ENCODE measurements around the gene RANBP3. TPM values are rescaled to one million over a fixed set of nuclear protein-coding genes. Genes with fewer than 3 reads are reported as not detected.
"Not testable (repeated sequence)": the region's sequence is repeated elsewhere in the genome, so short reads cannot be mapped to it uniquely, and the experiment has no call there.

The RANBP3 gene
- total and polyA plus RNA-seq, 7 donors: 40.5 to 71.7 (median 48.7) TPM

- DNase-seq (no peak), ATAC-seq (no peak)
- no peak overlapping the region for H3K27ac ChIP-seq
- TF ChIP-seq CTCF (IDR thresholded peaks at IDR 0.05): no peak
- H3K27me3 ChIP-seq (ENCODE audit: insufficient read depth in 3 of 3, low read length in 2 of 3): peaks cover 0 to 30% (median 0%) of the 10 kb centered on the region in 3 donors
- H3K4me3 ChIP-seq: no peak overlapping the region
- H3K4me1 ChIP-seq: peaks cover 6% of the 10 kb centered on the region
- intact Hi-C loops (cut with DNase I): no loop called here
- no peaks in the 10 kb centered on the region for H3K9me3 ChIP-seq
- 47 to 59% (median 56%) methylated on average over 9 of the region's 9 CpGs for WGBS, 3 donors
- H3K36me3 ChIP-seq (ENCODE audit: insufficient read depth in 1 of 2, low read depth in 1 of 2): no peaks in the 10 kb centered on the region
These were observed 100.1 kb downstream of the RANBP3 start for GRCh38 chr19:5877882-5878281.

- 70 to 81% (median 71%) methylated on average over 8 of the region's 8 CpGs for WGBS, 3 donors
- no peak for TF ChIP-seq CTCF (IDR thresholded peaks at IDR 0.05)
- Histone ChIP-seq H3K27me3 (ENCODE audit: insufficient read depth in 3 of 3, low read length in 2 of 3) (peaks cover 0 to 30% (median 0%) of the 10 kb centered on the region in 3 donors), H3K27ac (no peak overlapping the region), H3K4me3 (no peak overlapping the region), H3K9me3 (no peaks in the 10 kb centered on the region), H3K36me3 (ENCODE audit: insufficient read depth in 1 of 2, low read depth in 1 of 2) (no peaks in the 10 kb centered on the region), H3K4me1 (peaks cover 6% of the 10 kb centered on the region)
- ATAC-seq (no peak), DNase-seq (no peak)
- intact Hi-C loops (cut with DNase I): no loop called here
These were observed 100.5 kb downstream of the RANBP3 start for GRCh38 chr19:5877427-5877826.

GRCh38 chr19:5874496-5874895 lies 103.4 kb downstream of the RANBP3 start:
- intact Hi-C loops (cut with DNase I): not testable (repeated sequence)

GRCh38 chr19:5873617-5874199 lies 104.2 kb downstream of the RANBP3 start:
- no peak for TF ChIP-seq CTCF (IDR thresholded peaks at IDR 0.05)
- Histone ChIP-seq H3K4me3 (no peak overlapping the region), H3K27ac (no peak overlapping the region), H3K9me3 (no peaks in the 10 kb centered on the region), H3K27me3 (ENCODE audit: insufficient read depth in 3 of 3, low read length in 2 of 3) (peaks cover 0 to 18% (median 0%) of the 10 kb centered on the region in 3 donors), H3K36me3 (ENCODE audit: insufficient read depth in 1 of 2, low read depth in 1 of 2) (no peaks in the 10 kb centered on the region), H3K4me1 (no peaks in the 10 kb centered on the region)
- intact Hi-C loops (cut with DNase I): no loop called here
- ATAC-seq (no peak), DNase-seq (no peak)
- 80 to 86% (median 85%) methylated on average over 12 of the region's 12 CpGs for WGBS, 3 donors

More at GRCh38 chr19:5874496-5874895, 103.4 kb downstream of the RANBP3 start:
- not testable (repeated sequence) for H3K36me3 ChIP-seq (ENCODE audit: insufficient read depth in 1 of 2, low read depth in 1 of 2); H3K4me3 ChIP-seq; H3K27ac ChIP-seq; H3K9me3 ChIP-seq; DNase-seq; H3K4me1 ChIP-seq; ATAC-seq
- 87 to 90% (median 88%) methylated on average over 6 to 7 of the region's 7 CpGs for WGBS, 3 donors
- H3K27me3 ChIP-seq (ENCODE audit: insufficient read depth in 3 of 3, low read length in 2 of 3): peaks cover 0 to 23% (median 0%) of the 10 kb centered on the region in 3 donors

GRCh38 chr19:5870986-5871394 lies 107.0 kb downstream of the RANBP3 start:
- Histone ChIP-seq H3K27me3 (ENCODE audit: insufficient read depth in 3 of 3, low read length in 2 of 3) (peaks cover 0 to 4% (median 4%) of the 10 kb centered on the region in 3 donors), H3K27ac (no peak overlapping the region), H3K4me1 (no peaks in the 10 kb centered on the region), H3K9me3 (no peaks in the 10 kb centered on the region), H3K4me3 (no peak overlapping the region), H3K36me3 (ENCODE audit: insufficient read depth in 1 of 2, low read depth in 1 of 2) (no peaks in the 10 kb centered on the region)
- no peak for DNase-seq
- ATAC-seq: no peak
- WGBS, 3 donors: 74 to 75% (median 74%) methylated on average over 12 of the region's 12 CpGs
- intact Hi-C loops (cut with DNase I): no loop called here
- no peak for TF ChIP-seq CTCF (IDR thresholded peaks at IDR 0.05)

All from psoas muscle (tissue), 8 donors.